Neuronal stem cell (in vitro differentiated cells): Measurements from ENCODE around the gene SYTL1.

Source experiments
- DNase-seq: peaks from one replicate; pipeline ENCODE4 v3.0.0-alpha.2; 2013; ENCODE audit warnings: low spot score
- H2AFZ ChIP-seq: one replicate; pipeline ENCODE4 v1.6.1; 2013; ENCODE audit warnings: mild to moderate bottlenecking, low read length, inconsistent platforms
- H2AK5ac ChIP-seq: 2 replicates; pipeline ENCODE4 v1.6.1; 2013; ENCODE audit warnings: low read depth, mild to moderate bottlenecking, inconsistent platforms, low read length, moderate library complexity, mixed read lengths
- H2BK120ac ChIP-seq: 2 replicates; pipeline ENCODE4 v1.6.1; 2013; ENCODE audit warnings: low read depth, mild to moderate bottlenecking, inconsistent platforms, low read length, moderate library complexity, mixed read lengths
- H2BK12ac ChIP-seq: one replicate; pipeline ENCODE4 v1.6.1; 2013; ENCODE audit warnings: low read length, inconsistent platforms
- H2BK15ac ChIP-seq: 2 replicates; pipeline ENCODE4 v1.6.1; 2013; ENCODE audit warnings: mild to moderate bottlenecking, low read length, inconsistent platforms, mixed read lengths
- H2BK5ac ChIP-seq: one replicate; pipeline ENCODE4 v1.6.1; 2013; ENCODE audit warnings: inconsistent platforms, mild to moderate bottlenecking, low read length, moderate library complexity
- H3K14ac ChIP-seq: one replicate; pipeline ENCODE4 v1.6.1; 2013; ENCODE audit warnings: low read length, inconsistent platforms
- H3K18ac ChIP-seq: 2 replicates; pipeline ENCODE4 v1.6.1; 2013; ENCODE audit warnings: low read length, inconsistent platforms
- H3K23ac ChIP-seq: 2 replicates; pipeline ENCODE4 v1.6.1; 2013; ENCODE audit warnings: low read depth, mild to moderate bottlenecking, mixed read lengths, low read length, inconsistent platforms; ENCODE audit not compliant: poor library complexity
- H3K27ac ChIP-seq: replicated peaks from 3 replicates; pipeline ENCODE4 v1.5.1; 2013; ENCODE audit warnings: low read length, inconsistent platforms
- H3K27me3 ChIP-seq, 3 experiments: 2 replicates each; pipeline ENCODE4 v1.6.1; 2013; ENCODE audit warnings: low read length in 3 of 3, mild to moderate bottlenecking in 2 of 3, inconsistent platforms in 1 of 3, low read depth in 1 of 3, mixed read lengths in 1 of 3, moderate library complexity in 1 of 3; ENCODE audit not compliant: control insufficient read depth in 3 of 3, insufficient read depth in 3 of 3
- H3K36me3 ChIP-seq, 2 donors: replicated peaks in 1 of 2; 2 replicates each; pipeline ENCODE4 v1.6.1; 2013; ENCODE audit warnings: low read length in 2 of 2; ENCODE audit not compliant: control insufficient read depth in 2 of 2, insufficient read depth in 2 of 2
- H3K4ac ChIP-seq: 2 replicates; pipeline ENCODE4 v1.6.1; 2013; ENCODE audit warnings: inconsistent platforms, mild to moderate bottlenecking, low read length, moderate library complexity
- H3K4me1 ChIP-seq, 2 donors: 1 replicate in 1 of 2; 2 replicates in 1 of 2; pipeline ENCODE4 v1.6.1; 2013; ENCODE audit warnings: low read length in 2 of 2, low read depth in 1 of 2; ENCODE audit not compliant: control insufficient read depth in 2 of 2, insufficient read depth in 1 of 2
- H3K4me2 ChIP-seq: one replicate; pipeline ENCODE4 v1.6.1; 2013; ENCODE audit warnings: mild to moderate bottlenecking, low read length, inconsistent platforms; ENCODE audit not compliant: insufficient read depth, poor library complexity, severe bottlenecking
- H3K4me3 ChIP-seq, 2 donors: 2 replicates each; pipeline ENCODE4 v1.5.1; 2013; ENCODE audit warnings: low read length in 2 of 2, mild to moderate bottlenecking in 2 of 2, inconsistent platforms in 1 of 2, moderate library complexity in 1 of 2
- H3K79me1 ChIP-seq: one replicate; pipeline ENCODE4 v1.6.1; 2013; ENCODE audit warnings: low read depth, mild to moderate bottlenecking, inconsistent platforms, low read length, moderate library complexity
- H3K9ac ChIP-seq: one replicate; pipeline ENCODE4 v1.6.1; 2013; ENCODE audit warnings: mild to moderate bottlenecking, low read depth, low read length, inconsistent platforms; ENCODE audit not compliant: poor library complexity
- H3K9me3 ChIP-seq, 2 donors: replicated peaks in 1 of 2; 2 replicates each; pipeline versions ENCODE3 to v1.6.1; 2013; ENCODE audit warnings: low read length in 2 of 2, mild to moderate bottlenecking in 2 of 2, inconsistent platforms in 1 of 2, low read depth in 1 of 2, mixed read lengths in 1 of 2, moderate library complexity in 1 of 2; ENCODE audit not compliant: control insufficient read depth in 2 of 2, insufficient read depth in 1 of 2
- H4K8ac ChIP-seq: one replicate; pipeline ENCODE4 v1.6.1; 2013; ENCODE audit warnings: low read depth, mild to moderate bottlenecking, inconsistent platforms, low read length, moderate library complexity
- H4K91ac ChIP-seq: one replicate; pipeline ENCODE4 v1.6.1; 2013; ENCODE audit warnings: low read length, low read depth, mild to moderate bottlenecking, inconsistent platforms; ENCODE audit not compliant: poor library complexity
- WGBS, 2 donors: extraction: QIAGEN DNeasy Blood & Tissue Kit; methylation state at CpG; one replicate each; pipeline ENCODE4 v1.1.7; 2013; ENCODE audit warnings: missing lambda C conversion rate in 2 of 2, mixed read lengths in 1 of 2; ENCODE audit not compliant: insufficient read length in 2 of 2, insufficient replicate concordance in 1 of 2; ENCODE audit errors: extremely low coverage in 2 of 2; 5-methylcytosine and 5-hydroxymethylcytosine counted together

SYTL1 gene

GRCh38 chr1:27372808-27373690 lies 31.2 kb downstream of the SYTL1 start:
- Histone ChIP-seq H3K79me1 (no peaks in the 10 kb centered on the region), H3K23ac (no peak overlapping the region), H4K91ac (no peak overlapping the region), H3K36me3 (no peaks in the 10 kb centered on the region), H2BK12ac (no peak overlapping the region), H2BK15ac (no peak overlapping the region), H2BK120ac (no peak overlapping the region), H2BK5ac (no peak overlapping the region), H3K27ac (no peak overlapping the region), H3K14ac (no peak overlapping the region), H3K4me3 (no peak overlapping the region), H3K18ac (no peak overlapping the region), H2AK5ac (no peak overlapping the region), H3K4me2 (no peak overlapping the region), H3K27me3 (peaks cover 0 to 14% (median 0%) of the 10 kb centered on the region in 3 experiments), H3K4me1 (no peaks in the 10 kb centered on the region), H3K4ac (no peak overlapping the region), H4K8ac (no peak overlapping the region), H2AFZ (no peak overlapping the region), H3K9ac (no peak overlapping the region), H3K9me3 (no peaks in the 10 kb centered on the region)
- DNase-seq = no peak
- no CpG with 5 or more reads among the region's 11 CpGs for WGBS, 2 donors

DNA sequence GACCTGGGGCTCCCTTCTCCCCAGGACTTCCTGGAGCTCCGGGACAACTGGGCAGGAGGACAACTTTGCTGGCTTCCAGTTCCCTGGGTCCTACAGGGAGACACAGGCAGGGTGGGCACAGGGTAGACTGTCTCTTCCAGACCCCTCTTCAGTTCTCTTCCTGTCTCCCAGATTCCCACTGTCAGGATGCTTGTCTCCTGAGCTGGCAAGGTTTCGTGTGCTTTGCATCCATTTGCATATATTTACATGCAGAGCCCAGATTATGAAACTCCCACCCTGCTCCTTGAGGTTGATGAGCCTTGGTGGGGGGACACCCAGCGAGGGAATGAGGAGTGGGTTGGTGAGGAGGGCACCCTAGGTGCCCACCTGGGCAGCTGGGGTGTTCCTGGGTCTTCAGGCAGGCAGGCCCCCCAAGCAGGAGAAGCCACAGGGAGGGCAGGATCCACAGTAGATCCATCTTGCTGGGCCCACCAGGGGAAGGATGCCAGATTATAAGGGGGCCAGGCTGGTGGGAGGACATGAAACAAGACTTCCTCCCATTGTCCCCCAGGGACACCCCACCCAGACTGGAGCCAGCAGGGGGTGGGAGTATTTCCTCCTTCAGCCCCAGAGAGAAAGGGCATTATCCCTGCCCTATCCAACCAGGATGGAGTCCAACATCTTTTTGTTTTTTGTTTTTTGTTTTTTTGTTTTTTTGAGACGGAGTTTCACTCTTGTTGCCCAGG lies 32.7 kb downstream of the SYTL1 start, which contains the start of gene FCN3:
FCN3 (minus strand) TSS at position 463 of the 725 bp plus-strand sequence; CDS start at position 457, 6 bp downstream.
- Histone ChIP-seq H2BK120ac (peak within 1 kb of the TSS; percentile 88), H4K91ac (no peak within 1 kb of the TSS)
- no CpG with 5 or more reads among the region's 4 CpGs for WGBS, 2 donors

GRCh38 chr1:27377760-27378495 lies 36.1 kb downstream of the SYTL1 start:
- no peak overlapping the region for H3K4me2 ChIP-seq
- no CpG with 5 or more reads among the region's 12 CpGs for WGBS, 2 donors

More for the DNA sequence above, 32.7 kb downstream of the SYTL1 start, which contains the start of gene FCN3:
- Histone ChIP-seq H3K27me3 (peaks cover 0 to 14% (median 0%) of the 10 kb centered on the region in 3 experiments), H3K4me1 (peaks cover 0 to 2% of the 10 kb centered on the region in 2 donors), H3K36me3 (no peaks in the 10 kb centered on the region), H3K23ac (no peak within 1 kb of the TSS), H3K4me3 (no peak within 1 kb of the TSS), H2AK5ac (peak within 1 kb of the TSS; percentile 34), H2BK5ac (no peak within 1 kb of the TSS), H2AFZ (no peak within 1 kb of the TSS), H4K8ac (no peak within 1 kb of the TSS), H3K4ac (no peak within 1 kb of the TSS), H2BK15ac (no peak within 1 kb of the TSS), H2BK12ac (peak within 1 kb of the TSS; percentile 34), H3K27ac (no peak within 1 kb of the TSS), H3K4me2 (no peak within 1 kb of the TSS), H3K18ac (no peak within 1 kb of the TSS), H3K9ac (peak within 1 kb of the TSS; percentile 67), H3K79me1 (no peaks in the 10 kb centered on the region), H3K9me3 (no peaks in the 10 kb centered on the region), H3K14ac (no peak within 1 kb of the TSS)
- no peak for DNase-seq

More at GRCh38 chr1:27377760-27378495, 36.1 kb downstream of the SYTL1 start:
- Histone ChIP-seq H3K9ac (no peak overlapping the region), H3K4me1 (peaks cover 0 to 5% of the 10 kb centered on the region in 2 donors), H4K91ac (no peak overlapping the region), H3K23ac (no peak overlapping the region), H3K9me3 (no peaks in the 10 kb centered on the region), H3K4ac (no peak overlapping the region), H4K8ac (no peak overlapping the region), H3K27ac (no peak overlapping the region), H2BK120ac (no peak overlapping the region), H3K36me3 (no peaks in the 10 kb centered on the region), H3K4me3 (no peak overlapping the region), H3K79me1 (no peaks in the 10 kb centered on the region), H2BK5ac (no peak overlapping the region), H3K14ac (no peak overlapping the region), H2BK15ac (no peak overlapping the region), H2AK5ac (no peak overlapping the region), H2AFZ (no peak overlapping the region), H2BK12ac (no peak overlapping the region), H3K18ac (no peak overlapping the region), H3K27me3 (peaks cover 0 to 40% (median 12%) of the 10 kb centered on the region in 3 experiments)
- no peak for DNase-seq
